NCI-H82 treated with DMSO at 0.1 percent for 48 hours (cell line): ENCODE results near the gene SLC8A2.
"Not testable (repeated sequence)": the region's sequence is repeated elsewhere in the genome, so short reads cannot be mapped to it uniquely, and the experiment has no call there.

Source experiments
- DNase-seq: peaks from one replicate; lab custom pipeline; 2025; ENCODE audit not compliant: unreplicated experiment; lab: John Stamatoyannopoulos, UW

SLC8A2 gene

GRCh38 chr19:47487551-47488515 lies 16.1 kb upstream of the SLC8A2 start:
- no peak for DNase-seq

- DNase-seq = no peak
These were observed 15.2 kb upstream of the SLC8A2 start for GRCh38 chr19:47486900-47487299.

- DNase-seq = not testable (repeated sequence)
These were observed 14.5 kb upstream of the SLC8A2 start for GRCh38 chr19:47486220-47486619.

GRCh38 chr19:47485210-47485609 lies 13.5 kb upstream of the SLC8A2 start:
- no peak for DNase-seq

- DNase-seq = peak; percentile 84
These were observed 12.4 kb upstream of the SLC8A2 start, which contains the start of gene KPTN for GRCh38 chr19:47483800-47484690. Gene KPTN, minus strand, starts transcription at chr19:47484219. Its CDS starts 59 bp downstream, at chr19:47484160.

- no peak for DNase-seq
These were observed 11.5 kb upstream of the SLC8A2 start for GRCh38 chr19:47483200-47483599.

GRCh38 chr19:47481460-47482052 lies 9.9 kb upstream of the SLC8A2 start:
- no peak for DNase-seq

GRCh38 chr19:47480658-47481057 lies 9.0 kb upstream of the SLC8A2 start:
- DNase-seq = no peak

- DNase-seq = no peak
These were observed 8.2 kb upstream of the SLC8A2 start for GRCh38 chr19:47479701-47480503.

GRCh38 chr19:47476438-47476972 lies 4.8 kb upstream of the SLC8A2 start:
- no peak for DNase-seq

GRCh38 chr19:47475465-47475864 lies 3.8 kb upstream of the SLC8A2 start:
- DNase-seq = no peak

GRCh38 chr19:47473336-47473735 lies 1.6 kb upstream of the SLC8A2 start:
- DNase-seq = no peak

GRCh38 chr19:47471381-47471732 lies 336 bp downstream of the SLC8A2 start:
- no peak for DNase-seq

- no peak for DNase-seq
These were observed 1.1 kb downstream of the SLC8A2 start for GRCh38 chr19:47470447-47471195.

GRCh38 chr19:47469719-47470118 lies 2.0 kb downstream of the SLC8A2 start:
- DNase-seq = no peak

- no peak for DNase-seq
These were observed 2.4 kb downstream of the SLC8A2 start for GRCh38 chr19:47469363-47469700.

- DNase-seq = no peak
These were observed 3.8 kb downstream of the SLC8A2 start for GRCh38 chr19:47467914-47468313.

GRCh38 chr19:47465957-47466356 lies 5.7 kb downstream of the SLC8A2 start:
- no peak for DNase-seq

- DNase-seq = no peak
These were observed 6.8 kb downstream of the SLC8A2 start for GRCh38 chr19:47464675-47465419.
